SK-N-MC (cell line): ENCODE data around the gene CAMK2A.

ENCODE experiments used
- DNase-seq: peaks from one replicate; pipeline ENCODE4 v3.0.0-alpha.2; 2011; ENCODE audit warnings: low read depth, low spot score
- H3K27ac ChIP-seq: fragments of 200-600 bp; sonication (generic); 2 replicates; pipeline ENCODE4 v1.5.1; 2016; ENCODE audit warnings: mixed run types
- H3K36me3 ChIP-seq: fragments of 200-600 bp; sonication (generic); 2 replicates; pipeline ENCODE4 v1.6.1; 2017; ENCODE audit warnings: antibody characterized with exemption, low read length, mixed read lengths; ENCODE audit not compliant: insufficient read depth
- H3K4me3 ChIP-seq: fragments of 200-600 bp; sonication (generic); 2 replicates; pipeline ENCODE4 v1.5.1; 2016
- H3K9ac ChIP-seq: fragments of 200-600 bp; sonication (generic); 2 replicates; pipeline ENCODE4 v1.8.0; 2017; ENCODE audit warnings: mixed run types, mixed read lengths; ENCODE audit not compliant: insufficient read length
- H3K9me3 ChIP-seq: fragments of 200-600 bp; sonication (generic); 2 replicates; pipeline ENCODE4 v1.6.1; 2017; ENCODE audit warnings: low read depth, mild to moderate bottlenecking, antibody characterized with exemption, low read length, moderate library complexity, mixed read lengths
- EZH2 ChIP-seq: fragments of 200-600 bp; sonication (generic); IDR thresholded peaks from one replicate; pipeline ENCODE4 v1.6.1; 2017; ENCODE audit warnings: antibody characterized with exemption
- FOXP2 ChIP-seq: optimal IDR thresholded peaks from 2 replicates; pipeline ENCODE3; 2011; ENCODE audit warnings: mild to moderate bottlenecking, moderate library complexity; ENCODE audit not compliant: insufficient read depth; ENCODE audit errors: extremely low read length, control extremely low read depth
- POLR2AphosphoS5 ChIP-seq: IDR thresholded peaks from 2 replicates; pipeline ENCODE4 v1.6.1; 2012; ENCODE audit warnings: mild to moderate bottlenecking, low read depth, low read length, borderline replicate concordance

CAMK2A gene

GRCh38 chr5:150195736-150196485 lies 93.7 kb downstream of the CAMK2A start:
- H3K36me3 ChIP-seq = no peaks in the 10 kb centered on the region
- no peaks in the 10 kb centered on the region for H3K9me3 ChIP-seq
- no peak overlapping the region for H3K27ac ChIP-seq
- no peak overlapping the region for H3K9ac ChIP-seq
- no peak for TF ChIP-seq POLR2AphosphoS5
- TF ChIP-seq EZH2 = no peak
- TF ChIP-seq FOXP2 = no peak
- no peak for DNase-seq
- H3K4me3 ChIP-seq = no peak overlapping the region

- DNase-seq = no peak
- Histone ChIP-seq H3K4me3 (no peak overlapping the region), H3K36me3 (no peaks in the 10 kb centered on the region), H3K9me3 (no peaks in the 10 kb centered on the region), H3K27ac (no peak overlapping the region), H3K9ac (no peak overlapping the region)
- TF ChIP-seq FOXP2 (no peak), EZH2 (no peak), POLR2AphosphoS5 (no peak)
These were observed 97.1 kb downstream of the CAMK2A start for GRCh38 chr5:150192462-150192861.

DNA sequence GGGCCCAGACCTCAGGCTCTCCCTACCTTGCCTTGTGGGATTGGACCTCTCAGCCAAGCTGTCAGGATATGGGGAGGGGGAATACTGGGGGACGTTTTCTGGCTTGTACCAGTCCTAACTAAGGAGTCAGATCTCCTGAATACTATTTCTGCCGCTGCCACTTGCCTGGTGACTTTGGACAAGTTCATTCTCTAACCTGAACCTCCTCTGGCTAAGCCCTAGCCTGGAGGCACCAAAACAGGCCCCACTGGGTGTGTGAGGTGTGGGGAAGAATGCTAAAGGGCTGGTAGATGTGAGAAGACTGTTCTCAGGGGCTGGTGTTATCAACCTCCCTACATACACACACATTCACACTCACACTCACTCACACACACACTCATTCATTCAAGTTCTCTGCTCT lies 98.6 kb downstream of the CAMK2A start:
- Histone ChIP-seq H3K9me3 (no peaks in the 10 kb centered on the region), H3K9ac (no peak overlapping the region), H3K4me3 (no peak overlapping the region), H3K27ac (no peak overlapping the region), H3K36me3 (no peaks in the 10 kb centered on the region)
- TF ChIP-seq POLR2AphosphoS5 (no peak), FOXP2 (no peak), EZH2 (no peak)
- no peak for DNase-seq

DNA sequence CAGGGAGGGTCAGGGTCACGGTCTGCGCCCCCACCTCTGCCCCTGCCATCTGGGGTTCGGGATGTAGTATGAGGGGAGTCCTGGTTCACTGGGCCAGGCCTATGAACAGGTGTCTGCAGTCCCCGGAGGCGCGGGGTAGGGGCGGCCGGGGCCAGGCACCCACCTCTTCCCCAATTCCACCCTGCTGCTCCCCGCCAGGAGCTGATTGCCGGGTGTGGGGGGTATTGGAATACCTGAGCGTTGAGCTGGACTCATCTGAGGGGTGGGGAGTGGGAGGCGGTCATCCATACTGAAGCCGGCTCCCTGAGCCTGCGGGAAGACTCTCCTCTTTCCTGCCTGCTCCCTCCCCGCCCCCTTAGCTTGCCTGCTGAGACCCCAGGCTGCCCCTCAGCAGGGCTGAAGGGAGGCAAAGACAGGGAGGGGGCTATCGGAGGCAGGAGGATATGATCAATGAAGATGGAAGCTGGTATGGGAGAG lies 99.0 kb downstream of the CAMK2A start:
- DNase-seq = no peak
- H3K9ac ChIP-seq = no peak overlapping the region
- no peak overlapping the region for H3K4me3 ChIP-seq

GRCh38 chr5:150189728-150190502 lies 99.7 kb downstream of the CAMK2A start, which contains the start of gene SLC6A7:
Gene SLC6A7 (plus strand): TSS chr5:150190062. CDS start chr5:150190328, 266 bp downstream.
- TF ChIP-seq FOXP2 = no peak
- TF ChIP-seq POLR2AphosphoS5 = no peak
- no peak for TF ChIP-seq EZH2
- H3K36me3 ChIP-seq = no peaks in the 10 kb centered on the region
- H3K9ac ChIP-seq = no peak within 1 kb of the TSS
- no peaks in the 10 kb centered on the region for H3K9me3 ChIP-seq
- H3K27ac ChIP-seq = no peak within 1 kb of the TSS
- DNase-seq = no peak
- no peak within 1 kb of the TSS for H3K4me3 ChIP-seq

More for the DNA sequence above, 99.0 kb downstream of the CAMK2A start:
- TF ChIP-seq EZH2 (no peak), POLR2AphosphoS5 (no peak)
- Histone ChIP-seq H3K27ac (no peak overlapping the region), H3K9me3 (no peaks in the 10 kb centered on the region), H3K36me3 (no peaks in the 10 kb centered on the region)

DNA sequence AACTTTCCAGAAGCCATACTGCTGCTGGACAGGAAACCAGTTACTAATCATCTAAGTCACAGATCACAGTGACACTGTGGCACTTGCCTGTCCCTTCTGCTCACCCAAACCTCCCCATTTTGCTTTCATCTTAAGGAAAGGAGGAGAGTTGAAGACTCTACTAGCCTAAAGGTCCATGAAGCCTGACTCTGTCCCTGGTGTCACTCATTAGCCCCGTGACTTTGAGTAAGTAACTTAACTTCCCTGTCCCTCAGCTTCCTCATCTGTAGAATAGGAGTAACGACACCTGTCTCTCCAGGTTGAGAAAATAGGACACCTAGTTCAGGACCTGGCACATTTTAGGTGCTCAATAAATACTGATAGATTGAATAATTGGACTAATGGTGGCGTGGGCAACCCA lies 100.2 kb downstream of the CAMK2A start:
- no peak overlapping the region for H3K4me3 ChIP-seq
- H3K27ac ChIP-seq = no peak overlapping the region
- TF ChIP-seq FOXP2 (no peak), POLR2AphosphoS5 (no peak), EZH2 (no peak)
- no peak for DNase-seq
- H3K9ac ChIP-seq = no peak overlapping the region
- H3K36me3 ChIP-seq = no peaks in the 10 kb centered on the region
- no peaks in the 10 kb centered on the region for H3K9me3 ChIP-seq

DNA sequence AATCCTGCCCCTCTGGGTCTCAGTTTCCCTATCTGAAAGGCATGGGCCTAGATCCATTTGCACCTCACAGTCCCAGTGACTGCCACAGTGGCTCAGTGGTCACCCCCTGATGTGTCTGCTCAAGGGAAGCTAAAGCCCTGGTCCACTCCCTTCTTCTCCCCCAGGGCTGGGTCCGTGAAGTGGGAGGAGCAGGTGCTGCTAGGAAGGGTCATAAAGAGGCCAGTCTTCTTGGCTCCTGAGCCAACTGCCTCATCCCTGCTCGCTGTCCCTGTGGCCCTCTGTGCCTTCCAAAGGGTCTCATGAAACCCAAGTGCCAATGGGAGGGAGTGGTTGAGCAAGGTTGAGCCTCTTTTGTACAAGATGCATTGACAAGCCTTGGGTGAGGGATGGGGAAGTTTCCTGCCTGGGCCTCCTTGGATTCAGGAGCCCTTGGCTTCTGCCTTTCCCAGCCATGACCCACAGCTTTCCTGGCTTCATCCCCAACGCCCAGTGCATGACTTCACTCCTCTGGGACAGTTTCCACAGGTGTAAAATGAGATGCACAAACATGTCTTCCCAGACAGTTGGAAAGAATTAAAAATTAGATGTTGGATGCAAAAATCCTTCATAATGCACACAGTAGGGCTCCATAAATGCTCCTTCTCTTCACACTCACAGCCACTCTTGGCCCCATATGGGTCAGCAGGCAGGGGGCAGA lies 101.3 kb downstream of the CAMK2A start:
- H3K9ac ChIP-seq = no peak overlapping the region
- no peak for TF ChIP-seq FOXP2
- TF ChIP-seq EZH2 = no peak
- no peak for TF ChIP-seq POLR2AphosphoS5
- DNase-seq = no peak
- no peaks in the 10 kb centered on the region for H3K9me3 ChIP-seq
- H3K4me3 ChIP-seq = no peak overlapping the region
- H3K36me3 ChIP-seq = no peaks in the 10 kb centered on the region
- no peak overlapping the region for H3K27ac ChIP-seq

GRCh38 chr5:150186897-150187296 lies 102.7 kb downstream of the CAMK2A start:
- Histone ChIP-seq H3K9ac (no peak overlapping the region), H3K4me3 (no peak overlapping the region), H3K9me3 (no peaks in the 10 kb centered on the region), H3K36me3 (no peaks in the 10 kb centered on the region), H3K27ac (no peak overlapping the region)
- no peak for DNase-seq
- no peak for TF ChIP-seq FOXP2
- no peak for TF ChIP-seq EZH2
- no peak for TF ChIP-seq POLR2AphosphoS5
